ENCODE data around the gene MAD1L1. TPM values are rescaled to one million over a fixed set of nuclear protein-coding genes. Genes with fewer than 3 reads are reported as not detected.
A peak's percentile ranks its signal among the peaks of the same experiment; 100 is the strongest.

Gene MAD1L1
- total and polyA plus RNA-seq, 2 of the 8 experiments (the other 6 are each of a cell fraction or from before 2014, with no cell fraction given), result 40.4 to 44.6 TPM

DNA sequence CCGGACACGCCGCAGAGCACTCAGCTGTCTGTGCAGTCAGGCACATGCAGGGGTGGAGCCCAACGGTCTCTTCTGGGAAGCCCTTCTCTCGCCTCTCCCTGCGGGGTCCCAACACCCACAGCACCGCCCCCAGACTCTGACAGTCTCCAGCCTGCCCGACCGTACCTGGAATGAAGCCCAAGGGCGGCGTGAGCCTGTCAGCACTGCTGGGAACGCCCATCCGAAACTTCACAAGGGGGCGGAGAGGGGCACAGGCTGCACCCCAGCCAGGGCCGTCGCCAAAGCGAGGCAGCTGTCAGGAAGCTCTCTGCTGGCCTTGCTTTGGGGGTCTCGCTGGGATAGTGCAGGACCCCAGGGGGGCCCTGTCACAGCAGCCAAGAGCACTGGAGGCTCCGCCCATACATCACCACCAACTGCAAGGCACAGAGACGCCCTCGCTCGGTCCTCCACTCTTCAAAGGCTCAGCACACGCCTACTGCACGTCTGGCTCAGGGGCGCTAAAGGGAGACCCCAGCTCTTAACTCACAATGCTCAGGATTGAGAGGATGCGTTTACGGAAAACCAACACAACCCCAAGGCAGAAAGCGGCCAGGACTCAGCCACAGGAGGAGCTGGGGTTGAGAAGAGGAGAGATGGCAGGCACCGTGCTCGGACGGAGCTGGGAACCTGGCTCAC lies 30.9 kb downstream of the MAD1L1 start:
- FAIRE-seq, result no peak
- H3K36me3 ChIP-seq (ENCODE audit: control insufficient read depth in 2 of 4, insufficient read depth in 4 of 4, low read length in 3 of 4), result peaks cover 3 to 13% (median 7%) of the 10 kb centered on the region in 4 experiments; a peak in 6 of 8 replicates
- H3K56ac ChIP-seq (replicated peaks; ENCODE audit: insufficient read length, low read depth, low read length), result no peak overlapping the region
- H2BK20ac ChIP-seq (ENCODE audit: low read length), result no peak overlapping the region
- no peak overlapping the region for H2BK12ac ChIP-seq (ENCODE audit: low read depth, low read length)
- no peak overlapping the region for H4K91ac ChIP-seq (replicated peaks; ENCODE audit: insufficient read length, low read length)
- H3K4me1 ChIP-seq (replicated peaks in 1 of 4; ENCODE audit: control insufficient read depth in 3 of 4, insufficient read depth in 4 of 4, low read length in 3 of 4), result no peaks in the 10 kb centered on the region
- 91% methylated on average over 28 of the region's 31 CpGs; no CpG with 5 or more reads in 1 of the 2 experiments for WGBS, 2 experiments (ENCODE audit: extremely low coverage in 1 of 2, insufficient coverage in 1 of 2, insufficient read length in 1 of 2, insufficient replicate concordance in 2 of 2, low coverage in 1 of 2, low lambda C conversion rate in 2 of 2, missing lambda C conversion rate in 1 of 2)
- TF ChIP-seq, protein P1, sequence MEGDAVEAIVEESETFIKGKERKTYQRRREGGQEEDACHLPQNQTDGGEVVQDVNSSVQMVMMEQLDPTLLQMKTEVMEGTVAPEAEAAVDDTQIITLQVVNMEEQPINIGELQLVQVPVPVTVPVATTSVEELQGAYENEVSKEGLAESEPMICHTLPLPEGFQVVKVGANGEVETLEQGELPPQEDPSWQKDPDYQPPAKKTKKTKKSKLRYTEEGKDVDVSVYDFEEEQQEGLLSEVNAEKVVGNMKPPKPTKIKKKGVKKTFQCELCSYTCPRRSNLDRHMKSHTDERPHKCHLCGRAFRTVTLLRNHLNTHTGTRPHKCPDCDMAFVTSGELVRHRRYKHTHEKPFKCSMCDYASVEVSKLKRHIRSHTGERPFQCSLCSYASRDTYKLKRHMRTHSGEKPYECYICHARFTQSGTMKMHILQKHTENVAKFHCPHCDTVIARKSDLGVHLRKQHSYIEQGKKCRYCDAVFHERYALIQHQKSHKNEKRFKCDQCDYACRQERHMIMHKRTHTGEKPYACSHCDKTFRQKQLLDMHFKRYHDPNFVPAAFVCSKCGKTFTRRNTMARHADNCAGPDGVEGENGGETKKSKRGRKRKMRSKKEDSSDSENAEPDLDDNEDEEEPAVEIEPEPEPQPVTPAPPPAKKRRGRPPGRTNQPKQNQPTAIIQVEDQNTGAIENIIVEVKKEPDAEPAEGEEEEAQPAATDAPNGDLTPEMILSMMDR (IDR thresholded peaks at IDR 0.05; ENCODE audit: control extremely low read depth in 1 of 3, insufficient read depth in 1 of 3, low read depth in 1 of 3, low read length in 3 of 3), result no peak
- TF ChIP-seq SIRT6 (IDR thresholded peaks at IDR 0.05; ENCODE audit: low read length) (no peak), JUND (IDR thresholded peaks at IDR 0.05; ENCODE audit: low read length) (no peak)
- DNase-seq (ENCODE audit: low read depth in 1 of 2, low spot score in 2 of 2), result no peak
- no peak overlapping the region for H4K5ac ChIP-seq (ENCODE audit: insufficient read length, low read depth, low read length)
- ChIA-PET CTCF (ENCODE audit: partially characterized antibody) (interaction anchor here (0.8 to 2.6 kb wide), 7 partner anchors 10 to 632 kb away, joined by 3 to 8 read pairs (median 3); partner anchors contain the start of gene PSMG3), POLR2A (ENCODE audit: partially characterized antibody) (interaction anchor here (0.6 to 1.2 kb wide), 4 partner anchors 11 to 48 kb away, joined by 3 to 4 read pairs (median 3); partner anchors contain the start of gene MAD1L1)
- no peak overlapping the region for H2BK15ac ChIP-seq (ENCODE audit: low read length)
- peak overlapping the region; percentile 3; the same call in 1 of the 2 replicates for H4K8ac ChIP-seq (ENCODE audit: extremely low read depth, insufficient read depth, low read length)
- H2BK120ac ChIP-seq (replicated peaks; ENCODE audit: low read depth, low read length), result no peak overlapping the region
- H2BK5ac ChIP-seq (ENCODE audit: low read depth, low read length), result no peak overlapping the region
- no peaks in the 10 kb centered on the region for H3K23me2 ChIP-seq (ENCODE audit: low read depth, low read length)
- H3K9me3 ChIP-seq (ENCODE audit: insufficient read depth in 2 of 2, low read depth in 1 of 2, low read length in 1 of 2), result no peaks in the 10 kb centered on the region; a peak in 1 of 4 replicates
- H3K27ac ChIP-seq (ENCODE audit: low read depth, low read length), result no peak overlapping the region
- H3K14ac ChIP-seq (ENCODE audit: insufficient read length), result no peak overlapping the region
- no peak overlapping the region for H3K4me2 ChIP-seq (ENCODE audit: insufficient read depth in 1 of 2, low read depth in 2 of 2, low read length in 2 of 2)
- no peak overlapping the region for H3K18ac ChIP-seq (ENCODE audit: extremely low read depth, low read length)
- H2AK5ac ChIP-seq (ENCODE audit: low read depth, low read length), result no peak overlapping the region
- H2AFZ ChIP-seq (ENCODE audit: low read length), result no peak overlapping the region
- H3K23ac ChIP-seq (ENCODE audit: insufficient read length), result no peak overlapping the region
- peaks cover 0 to 3% of the 10 kb centered on the region in 2 experiments; a peak in 1 of 4 replicates for H3K79me2 ChIP-seq (ENCODE audit: control insufficient read depth in 1 of 2, insufficient read depth in 2 of 2, low read length in 2 of 2)
- no peak overlapping the region for H3K4me3 ChIP-seq (ENCODE audit: extremely low read depth in 1 of 4, insufficient read depth in 2 of 4, low read depth in 3 of 4, low read length in 4 of 4)
- H3K79me1 ChIP-seq (ENCODE audit: low read depth, low read length), result peaks cover 4% of the 10 kb centered on the region
- peaks cover 9 to 18% of the 10 kb centered on the region in 2 experiments for H4K20me1 ChIP-seq (replicated peaks in 1 of 2; ENCODE audit: control insufficient read depth in 1 of 2, insufficient read depth in 2 of 2, low read length in 2 of 2)
- H3K27me3 ChIP-seq (replicated peaks in 1 of 4; ENCODE audit: control insufficient read depth in 3 of 4, extremely low read depth in 1 of 4, insufficient read depth in 3 of 4, low read length in 3 of 4), result no peaks in the 10 kb centered on the region
- H3K9ac ChIP-seq (replicated peaks in 1 of 4; ENCODE audit: extremely low read depth in 1 of 4, low read depth in 3 of 4, low read length in 3 of 4), result no peak overlapping the region
- H3K4ac ChIP-seq (replicated peaks; ENCODE audit: insufficient read length, low read depth, low read length), result no peak overlapping the region
